Liver (tissue), 9 donors: Measurements from ENCODE around the gene FRYL. TPM values are rescaled to one million over a fixed set of nuclear protein-coding genes. Genes with fewer than 3 reads are reported as not detected.

Experiments used
- DNase-seq: peaks from one replicate; pipeline ENCODE4 v3.0.0-alpha.2; 2017; ENCODE audit warnings: low spot score
- H3K27ac ChIP-seq, 2 donors: one replicate each; pipeline ENCODE4 v1.7.0; 2013; ENCODE audit warnings: inconsistent platforms in 2 of 2, low read length in 2 of 2, control low read depth in 1 of 2, low read depth in 1 of 2, mild to moderate bottlenecking in 1 of 2
- H3K27me3 ChIP-seq, 4 donors: one replicate each; pipeline versions ENCODE4 v1.6.1 to v1.7.0; 2013; ENCODE audit warnings: low read length in 3 of 4, inconsistent platforms in 1 of 4, mild to moderate bottlenecking in 1 of 4, moderate library complexity in 1 of 4; ENCODE audit not compliant: control insufficient read depth in 4 of 4, insufficient read depth in 4 of 4
- H3K36me3 ChIP-seq, 4 donors: one replicate each; pipeline versions ENCODE4 v1.6.1 to v1.7.0; 2013; ENCODE audit warnings: low read length in 3 of 4, mild to moderate bottlenecking in 3 of 4, low read depth in 1 of 4, moderate library complexity in 1 of 4; ENCODE audit not compliant: control insufficient read depth in 4 of 4, insufficient read depth in 3 of 4
- H3K4me1 ChIP-seq, 4 donors: one replicate each; pipeline versions ENCODE4 v1.6.1 to v1.7.0; 2013; ENCODE audit warnings: low read length in 3 of 4, mild to moderate bottlenecking in 3 of 4, moderate library complexity in 1 of 4; ENCODE audit not compliant: control insufficient read depth in 4 of 4, insufficient read depth in 4 of 4
- H3K4me3 ChIP-seq, 3 donors: one replicate each; pipeline versions ENCODE4 v1.6.1 to v1.7.0; 2013; ENCODE audit warnings: low read length in 3 of 3, control low read depth in 1 of 3, low read depth in 1 of 3, mild to moderate bottlenecking in 1 of 3
- H3K9ac ChIP-seq, 2 donors: one replicate each; pipeline ENCODE4 v1.7.0; 2013; ENCODE audit warnings: low read length in 2 of 2, mild to moderate bottlenecking in 2 of 2, moderate library complexity in 2 of 2, control low read depth in 1 of 2, low read depth in 1 of 2
- H3K9me3 ChIP-seq, 4 donors: one replicate each; pipeline versions ENCODE4 v1.6.1 to v1.7.0; 2013; ENCODE audit warnings: low read length in 3 of 4; ENCODE audit not compliant: control insufficient read depth in 4 of 4
- CTCF ChIP-seq: fragments of 150-350 bp; IDR thresholded peaks from 2 replicates; pipeline ENCODE4 v1.5.1; 2017; ENCODE audit warnings: improper control_type of control experiment, low read depth, low read length; ENCODE audit not compliant: missing input control
- FOXA2 ChIP-seq: IDR thresholded peaks from 2 replicates; pipeline ENCODE4 v1.6.1; 2016; ENCODE audit warnings: antibody characterized with exemption
- GABPA ChIP-seq, 2 donors: IDR thresholded peaks in 1 of 2; conservative IDR thresholded peaks in 1 of 2; 2 replicates each; pipeline ENCODE4 v1.6.1; 2016; ENCODE audit warnings: antibody characterized with exemption in 2 of 2, mild to moderate bottlenecking in 1 of 2, moderate library complexity in 1 of 2
- HNF4A ChIP-seq, 2 donors: conservative IDR thresholded peaks; 2 replicates each; pipeline ENCODE4 v1.6.1; 2016; ENCODE audit warnings: antibody characterized with exemption in 2 of 2, mild to moderate bottlenecking in 2 of 2
- HNF4G ChIP-seq: IDR thresholded peaks from 2 replicates; pipeline ENCODE4 v1.6.1; 2016; ENCODE audit warnings: antibody characterized with exemption
- JUND ChIP-seq, 2 donors: IDR thresholded peaks; 2 replicates each; pipeline ENCODE4 v1.6.1; 2016; ENCODE audit warnings: antibody characterized with exemption in 2 of 2
- NR2F2 ChIP-seq: IDR thresholded peaks from 2 replicates; pipeline ENCODE4 v1.6.1; 2016; ENCODE audit warnings: antibody characterized with exemption
- RAD21 ChIP-seq, 2 donors: IDR thresholded peaks; 2 replicates each; pipeline ENCODE4 v1.6.1; 2016; ENCODE audit warnings: antibody characterized with exemption in 2 of 2, mild to moderate bottlenecking in 2 of 2
- REST ChIP-seq: IDR thresholded peaks from 2 replicates; pipeline ENCODE4 v1.6.1; 2016; ENCODE audit warnings: antibody characterized with exemption, mild to moderate bottlenecking
- RXRA ChIP-seq, 2 donors: IDR thresholded peaks; 2 replicates each; pipeline ENCODE4 v1.6.1; 2017 to 2018; ENCODE audit warnings: antibody characterized with exemption in 2 of 2, mild to moderate bottlenecking in 1 of 2
- SP1 ChIP-seq: IDR thresholded peaks from 2 replicates; pipeline ENCODE4 v1.6.1; 2018; ENCODE audit warnings: antibody characterized with exemption, mild to moderate bottlenecking
- TAF1 ChIP-seq: conservative IDR thresholded peaks from 2 replicates; pipeline ENCODE4 v1.6.1; 2016; ENCODE audit warnings: antibody characterized with exemption, mild to moderate bottlenecking
- YY1 ChIP-seq: IDR thresholded peaks from 2 replicates; pipeline ENCODE4 v1.6.1; 2016; ENCODE audit warnings: antibody characterized with exemption, mild to moderate bottlenecking
- WGBS: extraction: QIAGEN DNeasy Blood & Tissue Kit; methylation state at CpG from one replicate; pipeline ENCODE4 v1.1.7; 2013; 5-methylcytosine and 5-hydroxymethylcytosine counted together
- polyA plus RNA-seq, 2 donors: library from polyadenylated mRNA; stranded (reverse) in 1 of 2; unstranded in 1 of 2; fragments of 200-250 nt in 1 of 2; fragments of >200 nt in 1 of 2; fragmentation: Nextera tagmentation in 1 of 2; extraction: Ambion mirVana in 1 of 2; gene quantifications; one replicate each; pipeline versions ENCODE4 v1.2.1 to v1.2.3, GENCODE V29; 2013 to 2015
- total RNA-seq, 2 donors: library from RNA; depleted of rRNA; stranded (reverse); fragments of >200 nt; gene quantifications; one replicate each; pipeline ENCODE4 v1.2.3, GENCODE V29; 2014
- donor health status: healthy.
- donor health status: healthy.
- donor health status: healthy.
- donor health status: healthy.
- donor health status: healthy.

The FRYL gene
- total and polyA plus RNA-seq, 4 donors, result 5.3 to 79.0 (median 27.2) TPM

GRCh38 chr4:48546336-48546735, 233.7 kb downstream of the FRYL start:
- Histone ChIP-seq H3K27ac (no peak overlapping the region), H3K4me3 (no peak overlapping the region), H3K9me3 (no peaks in the 10 kb centered on the region), H3K4me1 (no peaks in the 10 kb centered on the region), H3K36me3 (peaks cover 0 to 48% (median 39%) of the 10 kb centered on the region in 4 donors), H3K9ac (no peak overlapping the region), H3K27me3 (no peaks in the 10 kb centered on the region)
- DNase-seq, result peak; percentile 43
- WGBS, result 69% methylated on average over 2 of the region's 2 CpGs
- TF ChIP-seq TAF1 (no peak), REST (no peak), CTCF (peak; percentile 68), RXRA (IDR thresholded peaks at IDR 0.05) (no peak), NR2F2 (no peak), SP1 (no peak), RAD21 (IDR thresholded peaks at IDR 0.05) (peak; percentile 84 to 86)

GRCh38 chr4:48543796-48544195, 236.3 kb downstream of the FRYL start:
- no peak overlapping the region for H3K9ac ChIP-seq
- H3K27me3 ChIP-seq, result no peaks in the 10 kb centered on the region
- 78% methylated on average over 3 of the region's 3 CpGs for WGBS
- H3K36me3 ChIP-seq, result peaks cover 1 to 31% (median 26%) of the 10 kb centered on the region in 4 donors
- DNase-seq, result no peak
- H3K4me1 ChIP-seq, result peaks cover 0 to 7% (median 4%) of the 10 kb centered on the region in 4 donors
- H3K4me3 ChIP-seq, result no peak overlapping the region
- TF ChIP-seq FOXA2, result no peak
- TF ChIP-seq YY1, result no peak
- TF ChIP-seq JUND (IDR thresholded peaks at IDR 0.05), result no peak
- TF ChIP-seq NR2F2, result no peak
- H3K27ac ChIP-seq, result no peak overlapping the region
- no peaks in the 10 kb centered on the region for H3K9me3 ChIP-seq

GRCh38 chr4:48542888-48543287, 237.2 kb downstream of the FRYL start:
- no peak overlapping the region for H3K9ac ChIP-seq
- H3K27me3 ChIP-seq, result no peaks in the 10 kb centered on the region
- no peaks in the 10 kb centered on the region for H3K9me3 ChIP-seq
- H3K27ac ChIP-seq, result no peak overlapping the region
- H3K4me1 ChIP-seq, result peaks cover 0 to 13% (median 7%) of the 10 kb centered on the region in 4 donors
- no peak for DNase-seq
- H3K4me3 ChIP-seq, result no peak overlapping the region
- 95% methylated on average over 2 of the region's 2 CpGs for WGBS
- H3K36me3 ChIP-seq, result peaks cover 1 to 27% (median 21%) of the 10 kb centered on the region in 4 donors
- no peak for TF ChIP-seq RXRA (IDR thresholded peaks at IDR 0.05)
- TF ChIP-seq CTCF, result no peak
- no peak for TF ChIP-seq HNF4G
- no peak for TF ChIP-seq HNF4A (conservative IDR thresholded peaks at IDR 0.05)
- no peak for TF ChIP-seq GABPA (IDR thresholded peaks at IDR 0.05 in 1 of 2, conservative IDR thresholded peaks at IDR 0.05 in 1 of 2)
- TF ChIP-seq REST, result no peak
- no peak for TF ChIP-seq YY1
- TF ChIP-seq FOXA2, result no peak
- no peak for TF ChIP-seq JUND (IDR thresholded peaks at IDR 0.05)
- TF ChIP-seq TAF1, result no peak
- no peak for TF ChIP-seq SP1
